Calu3 (cell line): Measurements from ENCODE around the gene OS9. TPM values are rescaled to one million over a fixed set of nuclear protein-coding genes. Genes with fewer than 3 reads are reported as not detected.

ENCODE experiments used
- BruUV-seq: library from RNA; stranded (reverse); fragments of 400-500 nt; replicated peaks from 2 replicates; lab custom pipeline; 2021; lab: Mats Ljungman, UMichigan
- CTCF ChIA-PET: fragments of 300-600 bp; sonication (Branson Sonifier 250); formaldehyde crosslinking; loops from one replicate; lab custom pipeline; 2022; ENCODE audit warnings: antibody characterized with exemption; lab: Charles Lee
- DNase-seq: peaks from one replicate; pipeline ENCODE4 v3.0.0; 2022
- H3K27ac Mint-ChIP-seq: one replicate; pipeline ENCODE4 v1.8.0; 2022; ENCODE audit warnings: mixed read lengths; ENCODE audit not compliant: unreplicated experiment
- H3K27me3 Mint-ChIP-seq: one replicate; pipeline ENCODE4 v1.8.0; 2022; ENCODE audit warnings: mixed read lengths; ENCODE audit not compliant: unreplicated experiment
- H3K36me3 Mint-ChIP-seq: one replicate; pipeline ENCODE4 v1.8.0; 2022; ENCODE audit warnings: mild to moderate bottlenecking, moderate library complexity, mixed read lengths; ENCODE audit not compliant: insufficient read depth, unreplicated experiment
- H3K4me1 Mint-ChIP-seq: one replicate; pipeline ENCODE4 v1.8.0; 2022; ENCODE audit warnings: mild to moderate bottlenecking, low read depth, mixed read lengths; ENCODE audit not compliant: unreplicated experiment
- H3K4me3 Mint-ChIP-seq: one replicate; pipeline ENCODE4 v1.8.0; 2022; ENCODE audit warnings: mild to moderate bottlenecking, low read depth, moderate library complexity, mixed read lengths; ENCODE audit not compliant: unreplicated experiment
- H3K9me3 Mint-ChIP-seq: one replicate; pipeline ENCODE4 v1.8.0; 2022; ENCODE audit warnings: low read depth, mixed read lengths; ENCODE audit not compliant: unreplicated experiment
- intact Hi-C: fragments of 100-400 bp; cut with micrococcal nuclease; formaldehyde crosslinking; loops from one replicate; pipeline ENCODE4 v1.10.0; 2022; ENCODE audit not compliant: unreplicated experiment
- total RNA-seq: library from RNA; stranded (reverse); gene quantifications from 2 replicates; pipeline ENCODE4 v1.2.3, GENCODE V29; 2022
- TF ChIP-seq, protein P1 (sequence below): fragments of 200-600 bp; IDR thresholded peaks from one replicate; pipeline ENCODE4 v1.8.0; 2022; ENCODE audit warnings: antibody characterized with exemption; ENCODE audit not compliant: unreplicated experiment

The OS9 gene
- total RNA-seq, 1 experiment from 2014 or later = 221 TPM

DNA sequence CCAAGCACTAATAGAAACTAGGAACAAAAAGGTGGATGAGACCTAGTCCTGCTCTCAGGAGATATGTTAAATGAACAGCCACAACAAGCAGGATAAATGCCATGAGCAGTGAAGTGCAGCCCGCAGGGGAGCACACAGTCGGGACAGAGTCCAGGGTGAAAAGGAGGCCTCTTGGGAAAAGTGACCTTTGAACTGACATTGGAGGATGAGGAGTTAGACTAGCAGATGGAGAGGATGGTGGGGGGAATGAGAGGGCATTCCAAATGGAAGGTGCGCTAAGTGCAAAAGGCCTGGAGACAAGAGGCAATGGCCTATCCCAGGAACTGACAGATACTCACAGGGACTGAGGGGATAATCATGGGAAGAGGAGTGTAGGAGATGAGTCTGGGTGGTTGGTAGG is 4.5 kb downstream of the OS9 start:
- H3K36me3 Mint-ChIP-seq = peaks cover 43% of the 10 kb centered on the region
- H3K4me1 Mint-ChIP-seq = no peaks in the 10 kb centered on the region
- CTCF ChIA-PET = no interaction called here
- H3K27me3 Mint-ChIP-seq = no peaks in the 10 kb centered on the region
- TF ChIP-seq, protein P1, sequence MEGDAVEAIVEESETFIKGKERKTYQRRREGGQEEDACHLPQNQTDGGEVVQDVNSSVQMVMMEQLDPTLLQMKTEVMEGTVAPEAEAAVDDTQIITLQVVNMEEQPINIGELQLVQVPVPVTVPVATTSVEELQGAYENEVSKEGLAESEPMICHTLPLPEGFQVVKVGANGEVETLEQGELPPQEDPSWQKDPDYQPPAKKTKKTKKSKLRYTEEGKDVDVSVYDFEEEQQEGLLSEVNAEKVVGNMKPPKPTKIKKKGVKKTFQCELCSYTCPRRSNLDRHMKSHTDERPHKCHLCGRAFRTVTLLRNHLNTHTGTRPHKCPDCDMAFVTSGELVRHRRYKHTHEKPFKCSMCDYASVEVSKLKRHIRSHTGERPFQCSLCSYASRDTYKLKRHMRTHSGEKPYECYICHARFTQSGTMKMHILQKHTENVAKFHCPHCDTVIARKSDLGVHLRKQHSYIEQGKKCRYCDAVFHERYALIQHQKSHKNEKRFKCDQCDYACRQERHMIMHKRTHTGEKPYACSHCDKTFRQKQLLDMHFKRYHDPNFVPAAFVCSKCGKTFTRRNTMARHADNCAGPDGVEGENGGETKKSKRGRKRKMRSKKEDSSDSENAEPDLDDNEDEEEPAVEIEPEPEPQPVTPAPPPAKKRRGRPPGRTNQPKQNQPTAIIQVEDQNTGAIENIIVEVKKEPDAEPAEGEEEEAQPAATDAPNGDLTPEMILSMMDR = no peak
- DNase-seq = no peak
- no TSS peak for BruUV-seq
- intact Hi-C loops = no loop called here
- H3K27ac Mint-ChIP-seq = no peak overlapping the region
- H3K4me3 Mint-ChIP-seq = no peak overlapping the region
- no peaks in the 10 kb centered on the region for H3K9me3 Mint-ChIP-seq

DNA sequence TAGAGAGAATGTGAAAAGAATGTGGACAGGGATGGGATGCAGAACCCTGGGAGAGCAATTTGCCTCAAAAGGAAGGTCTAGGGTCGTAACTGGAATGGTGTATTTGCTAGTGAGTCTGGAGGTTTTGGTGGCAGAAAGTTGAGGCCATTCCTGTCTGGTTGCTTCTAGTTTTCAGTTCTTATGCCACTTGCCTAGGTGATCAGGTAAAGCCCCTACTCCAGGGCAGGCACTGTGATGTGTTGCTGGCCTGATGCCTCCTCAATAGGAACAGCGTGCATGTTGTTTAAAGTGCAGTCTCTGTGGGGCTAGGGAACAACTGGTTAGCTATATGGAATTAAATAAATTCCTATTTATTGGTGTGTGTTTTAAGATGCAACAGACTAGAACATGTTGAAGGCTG is 6.4 kb downstream of the OS9 start:
- CTCF ChIA-PET = no interaction called here
- BruUV-seq = no TSS peak
- Mint-ChIP-seq H3K4me1 (no peaks in the 10 kb centered on the region), H3K36me3 (peaks cover 43% of the 10 kb centered on the region), H3K4me3 (no peak overlapping the region), H3K27me3 (no peaks in the 10 kb centered on the region), H3K9me3 (no peaks in the 10 kb centered on the region), H3K27ac (no peak overlapping the region)
- no peak for DNase-seq
- intact Hi-C loops = no loop called here
- TF ChIP-seq, protein P1 = no peak

DNA sequence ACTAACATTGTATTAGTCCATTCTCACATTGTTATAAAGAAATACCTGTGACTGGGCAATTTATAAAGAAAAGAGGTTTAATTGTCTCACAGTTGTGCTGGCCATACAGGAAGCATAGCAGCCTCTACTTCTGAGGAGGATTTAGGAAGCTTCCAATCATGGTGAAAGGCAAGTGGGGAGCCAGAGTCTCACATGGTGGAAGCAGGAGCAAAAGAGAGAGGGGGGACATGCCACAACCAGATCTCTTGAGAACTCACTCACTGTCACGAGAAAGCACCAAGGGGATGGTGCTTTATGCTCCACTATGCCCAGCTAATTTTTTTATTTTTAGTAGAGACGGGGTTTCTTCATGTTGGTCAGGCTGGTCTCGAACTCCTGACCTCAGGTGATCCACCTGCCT is 13.3 kb downstream of the OS9 start:
- TF ChIP-seq, protein P1 = no peak
- Mint-ChIP-seq H3K9me3 (no peaks in the 10 kb centered on the region), H3K27ac (no peak overlapping the region), H3K4me1 (no peaks in the 10 kb centered on the region), H3K27me3 (no peaks in the 10 kb centered on the region), H3K4me3 (no peak overlapping the region), H3K36me3 (peaks cover 15% of the 10 kb centered on the region)
- no peak for DNase-seq
- CTCF ChIA-PET = no interaction called here
- BruUV-seq = no TSS peak
- intact Hi-C loops = no loop called here

DNA sequence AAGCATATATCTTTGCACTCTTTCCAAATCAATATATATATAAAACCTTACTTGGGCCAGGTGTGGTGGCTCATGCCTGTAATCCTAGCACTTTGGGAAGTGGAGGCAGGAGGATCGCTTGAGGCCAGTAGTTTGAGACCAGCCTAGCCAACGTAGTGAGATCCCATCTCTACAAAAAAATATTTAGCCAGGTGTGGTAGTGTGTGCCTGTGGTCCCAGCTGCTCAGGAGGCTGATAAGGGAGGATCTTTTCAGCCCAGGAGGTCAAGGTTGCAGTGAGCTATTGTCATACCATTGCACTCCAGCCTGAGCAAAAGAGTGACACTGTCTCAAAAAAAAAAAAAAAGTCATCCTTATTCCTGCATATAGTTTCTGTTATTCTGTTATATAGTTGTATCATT is 14.4 kb downstream of the OS9 start:
- DNase-seq = no peak
- intact Hi-C loops = no loop called here
- Mint-ChIP-seq H3K4me3 (no peak overlapping the region), H3K27ac (no peak overlapping the region), H3K9me3 (no peaks in the 10 kb centered on the region), H3K27me3 (no peaks in the 10 kb centered on the region), H3K4me1 (no peaks in the 10 kb centered on the region), H3K36me3 (peaks cover 5% of the 10 kb centered on the region)
- TF ChIP-seq, protein P1 = no peak
- BruUV-seq = no TSS peak
- CTCF ChIA-PET = interaction anchor here (0.7 kb wide), 1 partner anchor 57 kb away, joined by 3 read pairs; no protein-coding TSS in a partner anchor
